ENCODE data around the gene PTPRG.
"Not testable (repeated sequence)": the region's sequence is repeated elsewhere in the genome, so short reads cannot be mapped to it uniquely, and the experiment has no call there.

Gene PTPRG

GRCh38 chr3:61985020-61985419 is 423.6 kb downstream of the PTPRG start:
- peak; percentile 85 for DNase-seq

- DNase-seq: no peak
Measured at GRCh38 chr3:61986473-61986872, 425.1 kb downstream of the PTPRG start.

GRCh38 chr3:61989681-61990080 is 428.3 kb downstream of the PTPRG start:
- no peak for DNase-seq

GRCh38 chr3:61990327-61991027 is 429.1 kb downstream of the PTPRG start:
- DNase-seq: no peak

GRCh38 chr3:61991706-61992105 is 430.3 kb downstream of the PTPRG start:
- no peak for DNase-seq

- peak; percentile 17 for DNase-seq
Measured at GRCh38 chr3:61996366-61996765, 435.0 kb downstream of the PTPRG start.

- DNase-seq: no peak
Measured at GRCh38 chr3:61997101-61997500, 435.7 kb downstream of the PTPRG start.

GRCh38 chr3:62003835-62004234 is 442.5 kb downstream of the PTPRG start:
- peak; percentile 8 for DNase-seq

GRCh38 chr3:62007036-62007435 is 445.7 kb downstream of the PTPRG start:
- no peak for DNase-seq

- no peak for DNase-seq
Measured at GRCh38 chr3:62010989-62011388, 449.6 kb downstream of the PTPRG start.

- peak; percentile 23 for DNase-seq
Measured at GRCh38 chr3:62011666-62012065, 450.3 kb downstream of the PTPRG start.

GRCh38 chr3:62013951-62014350 is 452.6 kb downstream of the PTPRG start:
- no peak for DNase-seq

- DNase-seq: no peak
Measured at GRCh38 chr3:62015111-62015510, 453.7 kb downstream of the PTPRG start.

- no peak for DNase-seq
Measured at GRCh38 chr3:62019906-62020305, 458.5 kb downstream of the PTPRG start.

GRCh38 chr3:62020706-62021105 is 459.3 kb downstream of the PTPRG start:
- no peak for DNase-seq

GRCh38 chr3:62022312-62022711 is 460.9 kb downstream of the PTPRG start:
- DNase-seq: no peak

- DNase-seq: no peak
Measured at GRCh38 chr3:62024882-62025281, 463.5 kb downstream of the PTPRG start.

- no peak for DNase-seq
Measured at GRCh38 chr3:62025913-62026312, 464.5 kb downstream of the PTPRG start.

- DNase-seq: no peak
Measured at GRCh38 chr3:62027241-62027640, 465.9 kb downstream of the PTPRG start.

- no peak for DNase-seq
Measured at GRCh38 chr3:62027796-62028195, 466.4 kb downstream of the PTPRG start.

GRCh38 chr3:62028236-62028635 is 466.9 kb downstream of the PTPRG start:
- DNase-seq: no peak

- no peak for DNase-seq
Measured at GRCh38 chr3:62032738-62033137, 471.4 kb downstream of the PTPRG start.

- DNase-seq: no peak
Measured at GRCh38 chr3:62035402-62036057, 474.2 kb downstream of the PTPRG start.

- no peak for DNase-seq
Measured at GRCh38 chr3:62036726-62037125, 475.4 kb downstream of the PTPRG start.

- not testable (repeated sequence) for DNase-seq
Measured at GRCh38 chr3:62038798-62039197, 477.4 kb downstream of the PTPRG start.

Measured in HCEC 1CT (cell line).